ENCODE measurements around the gene HTR6.
"Not testable (repeated sequence)": the region's sequence is repeated elsewhere in the genome, so short reads cannot be mapped to it uniquely, and the experiment has no call there.

Gene HTR6

DNA sequence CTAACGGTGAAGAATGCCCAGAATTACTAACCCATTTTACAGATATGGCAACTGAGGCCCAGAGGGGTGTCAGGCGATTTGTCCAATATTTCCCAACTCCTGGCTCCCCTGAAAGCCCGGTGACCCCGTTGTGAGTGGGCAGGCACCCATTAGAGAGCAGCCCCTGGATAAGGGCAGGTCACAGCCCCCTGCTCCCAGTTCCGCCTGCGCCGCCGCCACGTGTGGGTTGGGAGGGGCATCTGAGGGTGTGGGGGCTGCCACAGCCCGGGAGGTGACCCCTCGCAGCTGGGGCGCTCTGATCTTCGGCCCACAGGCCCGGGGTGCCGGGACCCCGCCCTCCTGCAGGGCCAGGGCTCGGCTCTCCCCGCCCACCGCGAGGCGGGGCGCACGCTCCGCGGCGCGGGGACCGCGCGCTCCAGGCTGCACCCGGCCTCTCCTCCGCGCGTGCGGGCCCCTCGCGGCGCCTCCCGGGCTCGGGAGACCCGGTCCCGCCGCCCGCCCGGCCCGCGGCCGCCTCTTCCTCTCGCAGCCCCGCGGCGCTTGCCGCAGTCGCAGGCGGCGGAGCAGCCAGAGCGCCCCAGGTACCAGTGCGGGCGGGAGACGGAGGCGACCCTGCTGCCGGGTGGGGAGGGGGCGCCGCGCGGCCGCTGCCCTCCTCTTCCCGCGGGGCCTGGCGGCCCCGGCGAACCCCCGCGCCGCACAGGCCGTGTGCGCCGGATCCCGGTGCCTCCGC is at the start of gene HTR6:
TSS of gene HTR6 (plus strand) at position 423 of the 733 bp plus-strand sequence. CDS start 879 bp downstream, outside the sequence.
- DNase-seq, result no peak

DNA sequence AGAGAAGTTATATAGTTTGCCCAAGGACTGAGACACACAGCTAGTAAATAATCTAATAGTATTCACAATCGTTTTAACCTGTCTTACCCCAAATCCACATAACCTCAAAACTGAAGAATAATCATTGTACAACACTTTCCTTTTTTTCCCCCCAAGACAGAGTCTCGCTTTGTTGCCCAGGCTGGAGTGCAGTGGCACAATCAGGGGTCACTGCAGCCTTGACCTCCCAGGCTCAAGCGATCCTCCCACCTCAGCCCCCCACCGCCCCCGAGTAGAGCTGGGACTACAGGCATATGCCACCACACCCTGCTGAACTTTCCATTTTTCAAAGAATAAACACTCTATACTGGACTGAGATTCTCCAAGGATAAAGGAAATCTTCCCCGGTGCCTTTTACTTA is 49.2 kb upstream of the HTR6 start:
- no peak for DNase-seq

DNA sequence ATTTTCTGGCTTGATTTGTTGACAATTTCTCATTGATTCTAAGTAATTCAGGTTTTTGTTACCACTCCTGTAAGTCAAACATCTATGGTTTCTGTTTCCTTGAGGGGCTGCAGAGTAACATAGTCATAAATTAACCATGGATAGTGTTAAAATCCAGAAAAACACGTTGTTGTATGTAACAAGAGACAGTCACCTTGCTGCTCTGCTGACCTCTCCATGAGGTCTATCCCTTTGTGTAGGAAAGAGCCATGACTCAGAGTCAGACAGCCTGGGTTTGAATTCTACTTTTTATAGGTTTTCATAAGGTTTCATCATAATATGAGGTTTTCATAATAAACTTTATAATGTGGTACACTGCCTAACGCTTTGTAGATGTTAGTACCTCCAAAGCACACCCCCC is 48.2 kb upstream of the HTR6 start:
- no peak for DNase-seq

DNA sequence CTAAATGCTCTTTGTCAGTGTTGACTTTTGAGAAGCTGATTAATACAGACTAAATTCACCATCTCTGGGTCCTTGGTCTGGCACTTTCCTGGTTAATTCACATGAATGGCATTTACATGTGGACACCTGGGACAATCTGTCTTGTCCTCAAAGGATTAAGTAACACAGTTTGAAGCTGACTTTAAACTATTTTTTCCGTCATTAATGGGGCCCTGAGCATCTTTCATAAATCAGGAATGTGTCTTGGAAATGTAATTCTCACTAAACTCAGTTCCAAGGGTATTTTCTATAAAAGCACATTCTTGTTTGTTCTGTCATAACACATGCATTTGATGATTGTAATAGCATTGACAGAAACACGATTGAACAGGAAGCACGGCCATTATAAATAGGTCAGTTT is 47.3 kb upstream of the HTR6 start:
- no peak for DNase-seq

DNA sequence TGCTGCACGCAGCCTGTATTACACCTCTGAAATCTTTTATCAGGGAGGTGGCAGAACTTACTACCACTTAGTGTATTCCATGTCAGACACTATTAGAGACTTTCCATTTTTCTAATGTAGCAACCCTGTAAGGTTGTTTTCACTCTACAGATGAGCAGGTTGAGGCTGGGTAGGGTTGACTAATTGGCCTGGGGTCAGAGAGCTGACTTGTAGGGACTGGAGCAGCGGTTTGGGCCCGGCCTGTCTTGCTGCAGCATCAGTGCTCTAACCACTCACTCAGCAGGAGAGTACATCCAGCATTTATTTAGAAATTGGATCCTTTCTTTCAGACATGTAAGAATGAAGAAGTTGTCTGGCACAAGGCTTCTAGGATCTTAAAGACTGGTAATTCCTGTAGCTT is 46.2 kb upstream of the HTR6 start:
- no peak for DNase-seq

DNA sequence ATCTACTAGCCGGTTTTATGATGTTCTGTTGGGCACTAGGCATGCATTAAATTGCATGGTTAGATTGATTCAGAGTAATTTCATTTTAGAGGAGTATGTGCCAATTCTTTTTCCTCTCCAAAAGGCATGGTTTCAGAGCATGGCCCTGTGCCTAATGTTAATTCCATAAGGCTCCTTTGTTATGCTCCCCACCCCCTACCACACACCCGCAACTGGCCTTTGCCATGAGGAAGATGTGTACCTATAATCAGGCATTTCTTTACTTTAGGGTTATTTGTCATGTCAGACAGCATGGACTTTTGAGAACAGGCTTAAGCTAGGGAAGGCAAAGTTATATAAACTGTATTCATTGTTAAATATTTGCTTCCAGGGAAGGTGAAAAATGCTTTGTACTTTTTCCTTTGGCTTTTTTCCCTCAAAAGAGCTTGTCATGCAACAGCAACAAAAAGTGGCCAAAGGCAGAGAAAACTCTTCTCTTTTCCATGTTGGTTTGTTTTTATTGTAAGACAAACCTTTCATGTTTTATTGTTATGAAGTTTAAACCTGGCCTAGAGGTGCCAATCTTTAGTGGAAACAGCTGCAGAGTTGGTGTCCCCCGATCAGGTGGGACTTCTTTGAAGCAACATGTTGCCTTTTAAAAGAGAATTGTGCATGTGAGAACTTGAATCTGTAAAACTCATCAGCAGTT is 44.8 kb upstream of the HTR6 start:
- DNase-seq, result no peak

DNA sequence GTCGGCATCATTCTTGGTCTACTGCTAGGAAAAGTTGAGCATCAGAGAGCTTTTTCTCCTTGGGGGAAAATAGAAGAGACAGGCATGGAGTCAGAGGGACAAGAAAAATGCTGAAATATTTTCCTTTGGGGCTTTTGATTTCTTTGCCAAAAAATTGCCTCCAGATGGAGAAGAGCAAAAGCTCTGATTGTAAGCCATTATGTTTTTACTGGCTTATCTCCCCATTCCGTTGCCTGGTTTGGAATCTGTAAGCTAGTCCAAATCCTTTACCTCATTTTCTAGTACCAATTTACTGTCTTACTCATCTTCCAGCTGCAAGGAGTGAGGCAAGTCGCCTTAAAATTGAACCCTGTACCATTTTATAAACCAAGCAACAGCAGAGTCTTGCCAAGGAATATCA is 43.9 kb upstream of the HTR6 start:
- no peak for DNase-seq

DNA sequence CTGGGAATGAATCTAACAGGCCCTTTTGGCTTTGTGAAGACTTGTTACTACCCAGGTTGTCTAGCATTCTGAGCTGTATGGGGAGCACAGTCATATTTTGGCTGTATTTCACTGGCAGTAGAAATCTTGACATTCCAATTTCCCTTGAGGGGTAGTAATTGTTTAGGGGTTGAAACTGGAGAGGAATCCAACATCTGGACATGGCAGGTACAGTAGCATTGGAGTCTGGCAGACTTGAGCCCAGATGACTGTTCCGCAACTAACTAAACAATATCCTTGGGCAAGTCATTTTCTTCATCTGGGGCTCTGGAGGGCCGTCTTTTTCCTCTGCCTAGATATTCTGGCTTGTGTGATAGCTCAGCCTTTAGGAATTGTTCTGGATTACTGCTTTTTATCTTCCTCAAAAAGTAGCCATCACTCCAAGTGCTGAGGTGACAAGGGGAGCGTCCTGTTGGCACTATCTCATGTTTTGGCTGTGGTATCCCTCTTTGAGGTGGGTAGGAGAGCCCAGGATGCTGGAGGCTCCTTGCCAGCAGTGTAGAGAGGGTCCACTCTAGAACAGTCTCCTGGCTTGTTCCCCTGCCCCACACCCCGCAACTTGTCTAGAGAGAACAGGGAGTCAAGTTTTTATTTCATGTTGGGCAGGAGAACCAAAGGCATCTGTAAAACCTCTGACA is 43.3 kb upstream of the HTR6 start:
- no peak for DNase-seq

DNA sequence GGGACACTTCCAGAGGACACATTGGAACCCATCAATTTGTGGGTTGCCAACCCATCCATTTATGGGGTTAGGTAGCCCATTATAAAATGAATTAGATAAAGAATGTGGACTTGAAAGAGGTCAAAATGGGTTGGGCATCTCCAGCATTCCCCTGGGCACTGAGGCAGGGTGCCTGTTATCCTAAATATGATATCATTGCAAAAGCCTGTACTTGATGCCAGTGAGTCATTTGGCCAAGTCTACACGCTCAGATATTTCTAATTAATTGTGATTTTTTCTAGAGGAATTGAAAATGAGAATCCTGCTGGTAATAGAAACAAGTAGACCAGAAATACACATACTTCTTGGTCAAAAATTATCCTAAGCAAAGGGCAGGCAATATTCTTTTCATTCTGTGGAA is 42.5 kb upstream of the HTR6 start:
- no peak for DNase-seq

DNA sequence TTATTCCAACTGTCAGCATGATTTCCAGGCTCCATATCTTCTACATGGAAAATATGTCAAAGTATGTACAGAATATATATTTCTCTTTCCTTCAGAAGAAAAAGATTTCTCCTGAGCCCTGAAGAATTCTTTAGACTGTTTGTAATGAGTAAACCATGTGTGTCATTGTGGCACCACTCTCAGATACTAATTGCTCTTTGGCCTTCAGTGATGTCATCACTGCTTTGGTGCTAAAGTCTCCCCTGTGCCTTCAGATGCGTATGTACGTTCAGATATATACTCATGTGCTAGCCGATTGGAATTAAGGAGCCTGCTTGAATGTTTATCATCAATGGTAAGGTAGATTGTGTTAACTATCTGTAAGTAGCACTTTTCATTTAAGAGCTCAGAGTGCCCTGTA is 41.2 kb upstream of the HTR6 start:
- DNase-seq, result no peak

DNA sequence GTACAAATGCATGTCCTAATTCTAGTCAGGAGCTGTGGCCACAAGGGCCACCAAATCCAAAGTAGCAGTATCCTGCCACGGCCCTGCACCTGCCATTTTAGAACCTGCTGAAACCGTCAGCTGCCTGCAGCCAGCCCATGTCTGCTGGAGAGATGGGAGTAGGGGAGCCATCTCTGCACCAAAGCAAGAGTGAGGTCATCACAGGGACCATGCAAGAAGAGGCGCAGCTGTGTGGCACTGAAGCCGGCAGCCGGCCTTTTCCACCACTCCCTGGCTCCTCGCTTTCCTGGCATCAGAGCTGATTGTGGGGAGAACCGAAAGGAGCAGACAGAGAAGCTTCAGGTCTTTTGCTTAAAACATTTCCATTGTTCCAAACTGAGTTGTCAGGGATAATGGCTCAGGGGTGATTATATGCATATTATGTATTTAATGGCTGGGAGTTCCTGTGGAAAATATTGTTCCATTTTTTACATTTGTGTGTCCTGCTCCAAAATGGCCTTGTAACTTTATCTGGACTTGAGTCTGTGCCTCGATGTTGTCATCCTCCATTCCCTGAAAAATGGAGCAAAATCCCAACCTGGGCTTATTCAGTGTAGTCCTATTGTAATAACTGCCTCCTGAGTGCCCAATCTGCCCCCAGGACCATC is 39.3 kb upstream of the HTR6 start:
- no peak for DNase-seq

DNA sequence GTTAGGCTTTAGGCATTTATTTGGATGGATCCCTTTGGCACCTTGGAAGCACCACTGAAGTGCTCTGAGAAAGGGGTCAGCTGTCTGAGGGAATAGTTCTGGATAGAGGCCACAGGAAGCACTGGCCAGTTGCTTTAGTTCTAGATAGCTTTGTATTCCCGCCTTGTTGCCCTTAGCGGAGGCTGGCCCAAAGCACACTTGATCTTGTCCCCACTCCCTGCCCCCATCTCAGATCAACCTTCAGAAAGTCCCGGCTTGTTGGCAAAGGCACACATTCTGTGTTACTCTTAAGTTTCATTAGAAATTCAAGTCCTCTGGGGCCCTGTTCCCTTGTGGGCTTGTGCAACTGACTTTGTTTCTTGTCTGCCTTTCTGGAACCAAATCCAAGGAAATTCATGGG is 35.8 kb upstream of the HTR6 start:
- DNase-seq, result no peak

DNA sequence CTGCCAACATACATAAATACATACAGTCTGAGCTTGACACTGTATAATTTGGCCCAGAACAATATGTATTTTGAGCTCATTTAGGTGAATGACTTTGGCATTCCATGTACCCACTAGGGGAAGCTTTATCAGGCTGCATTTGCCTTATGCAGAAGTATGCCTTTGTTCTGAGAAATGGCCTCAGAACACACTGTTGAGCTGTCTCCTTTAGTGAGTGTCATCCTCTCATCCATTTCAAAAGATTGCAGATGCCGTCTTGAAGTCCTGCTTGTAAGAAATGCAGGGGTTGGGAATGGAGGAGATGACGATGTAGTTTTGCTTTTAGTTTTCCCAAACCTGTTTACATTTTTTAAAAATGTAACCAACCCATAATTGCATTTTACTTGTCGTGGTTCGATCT is 35.3 kb upstream of the HTR6 start:
- no peak for DNase-seq

DNA sequence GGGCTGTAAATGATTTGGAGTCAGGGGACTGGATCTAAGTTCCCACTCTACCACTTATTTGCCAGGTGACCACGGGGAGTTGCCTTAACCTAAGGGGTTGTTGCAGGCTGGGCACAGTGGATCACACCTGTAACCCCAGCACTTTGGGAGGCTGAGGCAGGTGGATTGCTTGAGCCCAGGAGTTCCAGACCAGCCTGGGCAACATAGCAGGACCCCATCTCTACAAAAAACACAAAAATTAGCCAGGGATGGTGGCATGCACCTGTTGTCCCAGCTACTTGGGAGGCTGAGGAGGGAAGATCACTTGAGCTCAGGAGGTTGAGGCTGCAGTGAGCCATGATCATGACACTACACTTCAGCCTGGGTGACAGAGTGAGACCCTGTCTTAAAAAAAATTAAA is 34.5 kb upstream of the HTR6 start:
- not testable (repeated sequence) for DNase-seq

DNA sequence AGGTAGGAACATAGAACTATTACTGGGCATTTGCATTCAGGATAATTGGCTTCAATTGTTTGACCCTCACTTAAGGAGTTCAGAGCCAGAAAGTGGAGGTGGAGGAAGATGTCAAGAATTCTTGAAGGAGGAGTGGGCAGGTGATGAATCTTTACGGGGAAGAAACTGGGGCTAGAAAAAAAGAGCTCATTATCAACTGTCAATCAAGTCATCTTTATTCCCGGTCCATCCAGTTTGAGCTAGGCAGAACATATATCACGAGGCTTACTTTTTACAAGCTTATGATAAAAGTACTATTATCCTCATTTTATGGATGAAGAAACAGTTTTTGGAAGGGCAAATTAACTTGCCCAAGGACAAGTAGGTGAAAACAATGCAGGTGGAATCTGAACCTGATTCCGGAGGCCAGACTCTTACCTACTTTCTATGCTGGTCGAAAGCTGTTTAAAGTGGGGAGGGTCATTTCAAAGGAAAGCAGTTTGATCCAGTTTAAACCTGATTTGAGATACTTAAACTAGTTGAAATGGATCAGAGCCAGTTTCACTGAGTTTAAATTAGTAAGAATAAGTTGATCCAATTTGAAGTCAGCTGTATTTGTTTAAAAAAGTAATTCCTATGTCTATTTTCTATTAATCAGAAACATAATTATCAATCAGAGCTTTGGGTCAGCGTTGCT is 33.8 kb upstream of the HTR6 start:
- no peak for DNase-seq

DNA sequence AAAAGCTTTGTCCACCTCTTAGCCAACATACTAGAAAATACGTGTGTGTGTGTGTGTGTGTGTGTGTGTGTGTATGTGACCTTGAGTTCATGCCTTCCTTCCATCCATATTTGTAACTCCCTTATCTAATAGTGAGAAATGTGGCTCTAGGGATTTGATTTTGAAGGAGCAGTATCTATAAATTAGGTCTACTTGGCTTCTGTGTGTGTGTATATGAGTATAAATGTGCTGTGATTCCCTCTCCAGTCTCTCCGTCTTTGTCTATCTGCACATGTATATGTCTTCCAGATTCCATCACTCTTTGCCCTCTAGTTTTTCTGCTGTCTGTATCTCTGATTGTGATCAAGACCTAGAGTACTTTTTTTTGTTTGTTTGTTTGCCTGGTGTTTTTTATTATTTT is 32.5 kb upstream of the HTR6 start:
- DNase-seq, result no peak

DNA sequence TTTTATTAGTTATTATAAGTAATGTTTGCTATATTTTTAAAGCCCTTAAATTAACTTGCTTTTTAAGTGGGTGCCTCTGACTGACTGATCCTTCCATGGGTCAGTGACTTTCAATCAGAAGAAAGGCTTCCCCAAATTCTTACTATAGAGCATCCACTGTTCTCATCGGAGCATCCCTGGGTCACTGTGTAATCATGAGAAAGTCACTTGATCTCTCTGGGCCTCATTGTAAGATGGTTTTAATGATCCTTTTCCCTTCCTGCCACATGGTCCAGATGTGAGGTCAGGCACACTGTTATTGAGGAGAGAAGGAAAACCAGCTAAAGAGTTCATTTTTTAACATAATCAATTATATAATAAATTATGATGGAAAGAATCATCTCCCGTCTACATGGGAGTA is 31.6 kb upstream of the HTR6 start:
- DNase-seq, result no peak

DNA sequence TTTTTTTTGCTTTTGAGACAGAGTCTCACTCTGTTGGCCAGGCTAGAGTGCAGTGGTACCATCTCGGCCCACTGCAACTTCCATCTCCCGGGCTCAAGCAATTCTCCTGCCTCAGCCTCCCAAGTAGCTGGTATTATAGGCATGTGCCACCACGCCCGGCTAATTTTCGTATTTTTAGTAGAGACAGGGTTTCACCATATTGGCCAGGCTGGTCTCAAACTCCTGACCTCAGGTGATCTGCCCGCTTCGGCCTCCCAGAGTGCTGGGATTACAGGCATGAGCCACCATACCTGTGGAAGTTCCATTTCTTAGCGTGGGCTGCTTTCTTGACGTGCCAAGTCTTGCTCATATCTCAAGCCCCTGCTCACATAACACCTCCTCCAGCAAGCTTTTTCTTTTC is 29.6 kb upstream of the HTR6 start:
- not testable (repeated sequence) for DNase-seq

DNA sequence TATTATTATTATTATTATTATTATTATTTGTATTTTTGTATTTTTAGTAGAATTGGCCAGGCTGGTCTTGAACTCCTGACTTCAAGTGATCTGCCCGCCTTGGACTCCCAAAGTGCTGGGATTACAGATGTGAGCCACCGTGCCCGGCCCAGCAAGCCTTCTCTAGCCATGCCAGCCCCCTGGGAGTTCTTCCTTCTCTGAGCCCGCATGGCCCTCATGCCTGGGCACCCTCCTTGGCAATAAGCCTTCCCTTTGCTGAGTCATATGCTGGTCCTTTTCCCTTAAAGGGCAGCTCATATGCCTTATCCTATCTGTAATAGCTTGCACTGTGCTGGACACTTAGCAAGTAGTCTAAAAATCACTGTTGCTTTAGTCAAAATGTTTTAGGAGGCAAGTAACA is 29.0 kb upstream of the HTR6 start:
- DNase-seq, result no peak

DNA sequence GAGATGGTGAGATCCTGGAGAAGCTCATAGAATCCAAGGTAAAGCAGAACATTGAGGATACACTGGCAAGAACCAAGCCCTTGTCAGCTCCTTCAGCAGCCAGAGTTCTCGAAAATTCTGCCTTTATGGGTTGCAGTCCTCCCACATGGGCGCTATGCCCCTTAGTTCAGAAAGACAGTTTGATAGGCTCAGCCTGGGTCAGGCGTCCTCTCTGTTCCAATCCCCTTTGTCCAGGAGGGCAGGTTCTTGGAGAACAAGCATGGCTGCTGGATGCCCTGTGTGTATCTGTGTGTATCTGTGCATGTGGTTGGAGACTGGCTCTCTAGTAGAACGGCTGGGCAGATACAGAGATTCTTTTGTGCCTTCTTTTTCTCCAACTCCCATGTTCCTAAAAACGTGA is 28.6 kb upstream of the HTR6 start:
- no peak for DNase-seq

DNA sequence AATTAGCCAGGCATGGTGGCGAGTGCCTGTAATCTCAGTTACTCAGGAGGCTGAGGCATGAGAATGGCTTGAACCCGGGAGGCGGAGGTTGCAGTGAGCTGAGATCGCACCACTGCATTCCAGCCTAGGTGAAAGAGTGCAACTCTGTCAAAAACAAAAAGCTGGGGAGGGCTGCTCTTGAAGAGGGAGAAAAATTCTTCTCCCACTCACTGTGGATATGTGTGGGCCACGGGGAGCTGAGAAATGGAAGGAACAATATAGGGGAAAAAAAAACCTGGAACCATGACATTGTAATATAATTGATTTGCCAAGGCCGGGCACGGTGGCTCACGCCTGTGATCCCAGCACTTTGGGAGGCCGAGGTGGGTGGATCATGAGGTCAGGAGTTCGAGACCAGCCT is 27.9 kb upstream of the HTR6 start:
- not testable (repeated sequence) for DNase-seq

DNA sequence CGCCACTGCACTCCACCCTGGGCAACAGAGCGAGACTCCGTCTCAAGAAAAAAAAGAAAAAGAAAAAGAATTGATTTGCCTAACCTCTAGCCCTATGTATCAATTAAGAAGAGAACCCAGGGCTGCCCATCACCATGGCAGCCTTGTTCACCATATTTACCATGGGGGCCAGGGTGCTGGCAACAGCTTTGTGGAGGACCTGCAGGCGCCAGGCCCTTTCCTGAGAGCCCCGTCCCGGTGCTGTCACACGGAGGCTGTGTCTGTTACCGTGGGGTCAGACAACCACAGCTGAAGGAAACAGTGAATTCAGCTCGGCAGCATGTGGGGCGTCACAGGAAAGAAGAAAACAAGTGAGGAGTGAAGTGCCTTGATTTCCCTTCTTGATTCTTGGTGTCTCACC is 27.1 kb upstream of the HTR6 start:
- DNase-seq, result no peak

DNA sequence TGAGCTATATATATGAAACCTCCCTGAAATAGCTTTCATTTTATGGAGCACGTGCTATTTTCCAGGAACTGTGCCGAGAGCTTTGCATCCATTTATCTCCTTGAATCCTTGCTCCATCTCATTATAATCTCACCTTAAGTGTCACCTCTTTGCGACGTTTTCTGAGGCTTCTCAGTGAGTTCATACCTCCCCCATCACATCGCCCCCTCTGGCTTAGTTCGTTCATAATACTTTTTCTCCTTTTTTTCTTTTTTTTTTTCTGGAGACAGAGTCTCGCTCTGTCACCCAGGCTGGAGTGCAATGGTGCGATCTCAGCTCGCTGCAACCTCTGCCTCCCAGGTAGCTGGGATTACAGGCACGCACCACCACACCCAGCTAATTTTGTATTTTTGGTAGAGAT is 25.4 kb upstream of the HTR6 start:
- DNase-seq, result not testable (repeated sequence)

Measured in activated CD4-positive, alpha-beta T cell treated with anti-CD3 and anti-CD28 coated beads, Interleukin-2, amount 50 U/mL, for 4 hours (primary cell).